NT2/D1 (cell line): Measurements from ENCODE around the gene SLC7A14.

Source experiments
- SUZ12 ChIP-seq: IDR thresholded peaks from 2 replicates; pipeline ENCODE4 v1.6.1; 2011; ENCODE audit not compliant: insufficient read length, insufficient read depth; ENCODE audit errors: extremely low read depth
- ZNF274 ChIP-seq: IDR thresholded peaks from 2 replicates; pipeline ENCODE4 v1.6.1; 2011; ENCODE audit warnings: mild to moderate bottlenecking, low read depth, low read length

GRCh38 chr3:170539897-170540296 is 46.0 kb downstream of the SLC7A14 start:
- TF ChIP-seq ZNF274 (no peak), SUZ12 (no peak)
